ENCODE results near the gene ASB13.

The ASB13 gene

GRCh38 chr10:5652746-5653145, 13.6 kb downstream of the ASB13 start:
- TF ChIP-seq CTCF (IDR thresholded peaks at IDR 0.05; ENCODE audit: extremely low read depth, missing control alignments) = no peak
- DNase-seq (ENCODE audit: low spot score) = no peak

DNA sequence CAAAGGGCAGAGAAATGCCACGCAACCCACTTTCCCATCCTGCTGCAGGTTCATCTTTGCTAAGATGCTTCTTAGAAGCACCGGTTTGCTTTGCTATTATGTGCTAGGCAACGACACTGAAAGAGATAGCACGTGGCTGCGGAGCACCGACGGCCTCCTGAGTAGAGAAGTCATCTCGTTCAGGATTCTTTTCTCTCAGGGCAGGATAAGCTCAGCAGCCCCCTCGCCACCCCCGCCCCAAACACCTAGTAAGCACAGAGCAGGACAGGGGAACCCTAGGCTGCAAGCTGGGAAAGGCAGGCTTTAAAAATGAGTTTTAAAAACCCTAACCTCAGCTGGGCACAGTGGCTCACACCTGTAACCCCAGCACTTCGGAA, 15.0 kb downstream of the ASB13 start:
- no peak for TF ChIP-seq CTCF (IDR thresholded peaks at IDR 0.05; ENCODE audit: extremely low read depth, missing control alignments)
- no peak for DNase-seq (ENCODE audit: low spot score)

- TF ChIP-seq CTCF (IDR thresholded peaks at IDR 0.05; ENCODE audit: extremely low read depth, missing control alignments) = no peak
Measured at GRCh38 chr10:5650664-5651387, 15.6 kb downstream of the ASB13 start.

GRCh38 chr10:5649746-5650145, 16.6 kb downstream of the ASB13 start:
- no peak for DNase-seq (ENCODE audit: low spot score)
- TF ChIP-seq CTCF (IDR thresholded peaks at IDR 0.05; ENCODE audit: extremely low read depth, missing control alignments) = no peak

More at GRCh38 chr10:5650664-5651387, 15.6 kb downstream of the ASB13 start:
- no peak for DNase-seq (ENCODE audit: low spot score)

DNA sequence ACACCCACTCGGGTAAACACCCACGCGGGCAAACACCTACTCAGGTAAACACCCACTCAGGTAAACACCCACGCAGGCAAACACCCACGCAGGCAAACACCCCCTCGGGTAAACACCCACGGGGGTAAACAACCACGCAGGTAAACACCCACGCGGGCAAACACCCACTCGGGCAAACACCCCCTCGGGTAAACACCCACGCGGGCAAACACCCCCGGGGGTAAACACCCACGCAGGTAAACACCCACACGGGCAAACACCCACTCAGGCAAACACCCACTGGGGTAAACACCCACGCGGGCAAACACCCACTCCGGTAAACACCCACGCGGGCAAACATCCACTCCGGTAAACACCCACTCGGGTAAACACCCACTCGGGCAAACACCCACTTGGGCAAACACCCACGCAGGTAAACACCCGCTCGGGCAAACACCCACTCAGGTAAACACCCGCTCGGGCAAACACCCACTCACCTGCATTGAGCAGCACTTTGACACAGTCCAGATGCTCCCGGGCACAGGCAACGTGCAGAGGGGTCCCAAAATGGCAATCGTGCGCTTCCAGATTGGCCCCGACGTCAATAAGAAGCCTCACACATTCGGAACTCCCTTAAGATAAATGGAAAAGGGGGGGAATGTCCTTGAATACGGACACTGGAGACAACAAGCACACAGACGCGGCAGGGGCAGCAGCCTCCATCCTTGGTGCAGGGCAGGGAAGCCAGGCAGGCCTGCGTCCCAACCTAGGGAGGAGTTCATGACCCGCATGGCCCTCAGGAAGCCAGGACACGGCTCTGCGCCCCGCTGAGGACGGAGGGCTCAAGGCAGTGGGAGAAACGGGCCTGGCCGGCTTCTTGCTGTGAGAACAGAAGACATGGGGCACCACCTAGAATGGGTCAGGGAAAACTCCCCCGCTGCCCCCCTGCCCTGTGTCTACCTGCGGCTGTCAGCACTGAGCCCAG, 17.6 kb downstream of the ASB13 start:
- no peak for TF ChIP-seq CTCF (IDR thresholded peaks at IDR 0.05; ENCODE audit: extremely low read depth, missing control alignments)
- no peak for DNase-seq (ENCODE audit: low spot score)

- TF ChIP-seq CTCF (IDR thresholded peaks at IDR 0.05; ENCODE audit: extremely low read depth, missing control alignments) = no peak
- DNase-seq (ENCODE audit: low spot score) = no peak
Measured at GRCh38 chr10:5647507-5648240, 18.7 kb downstream of the ASB13 start.

Measured in GM20000 (cell line).